SK-N-SH (cell line): ENCODE data around the gene MATN1. TPM values are rescaled to one million over a fixed set of nuclear protein-coding genes. Genes with fewer than 3 reads are reported as not detected.

Experiments
- CTCF ChIA-PET: fragments of 300-600, 350-600 bp; formaldehyde crosslinking; extraction: SDS; loops from one replicate; lab custom pipeline; 2021; lab: Yijun Ruan, JAX
- POLR2A ChIA-PET: fragments of 350-600 bp; sonication (Branson Sonifier 250); formaldehyde crosslinking; extraction: SDS; loops from one replicate; lab custom pipeline; 2020; ENCODE audit warnings: antibody characterized with exemption, inconsistent platforms; lab: Yijun Ruan, JAX
- DNase-seq: peaks from one replicate; pipeline ENCODE4 v3.0.0; 2012
- H2AFZ ChIP-seq: fragments of 200-600 bp; sonication (generic); 2 replicates; pipeline ENCODE4 v1.8.1; 2016; ENCODE audit warnings: antibody characterized with exemption, mild to moderate bottlenecking, low read depth
- H3F3A ChIP-seq: fragments of 200-600 bp; sonication (generic); replicated peaks from 2 replicates; pipeline ENCODE3; 2016; ENCODE audit warnings: antibody characterized with exemption, mild to moderate bottlenecking; ENCODE audit not compliant: insufficient read depth
- H3K27ac ChIP-seq, 2 experiments: fragments of 200-500 bp in 1 of 2; fragments of 200-600 bp in 1 of 2; sonication (Bioruptor generic) in 1 of 2; sonication (generic), shearing (Covaris generic) in 1 of 2; 2 replicates each; pipeline versions ENCODE4 v1.5.1 to v1.6.1; 2014 to 2016; ENCODE audit warnings: low read depth in 2 of 2, inconsistent platforms in 1 of 2, low read length in 1 of 2, mild to moderate bottlenecking in 1 of 2, mixed read lengths in 1 of 2
- H3K27me3 ChIP-seq: fragments of 200-600 bp; sonication (generic), shearing (Covaris generic); 2 replicates; pipeline ENCODE4 v1.6.1; 2016; ENCODE audit warnings: mixed run types; ENCODE audit not compliant: insufficient read depth
- H3K36me3 ChIP-seq, 2 experiments: fragments of 200-500 bp in 1 of 2; fragments of 200-600 bp in 1 of 2; sonication (Bioruptor generic) in 1 of 2; sonication (generic) in 1 of 2; replicated peaks in 1 of 2; 2 replicates each; pipeline versions ENCODE3 to v1.5.1; 2014 to 2016; ENCODE audit warnings: low read length in 1 of 2, mild to moderate bottlenecking in 1 of 2; ENCODE audit not compliant: insufficient read depth in 2 of 2, control insufficient read depth in 1 of 2
- H3K4me1 ChIP-seq, 2 experiments: fragments of 200-500 bp in 1 of 2; fragments of 200-600 bp in 1 of 2; sonication (Bioruptor generic) in 1 of 2; sonication (generic), shearing (Covaris generic) in 1 of 2; 2 replicates each; pipeline versions ENCODE4 v1.5.1 to v1.6.1; 2014 to 2016; ENCODE audit warnings: low read depth in 1 of 2, low read length in 1 of 2, mixed run types in 1 of 2; ENCODE audit not compliant: insufficient read depth in 2 of 2, control insufficient read depth in 1 of 2
- H3K4me2 ChIP-seq: fragments of 200-600 bp; sonication (generic), shearing (Covaris generic); 2 replicates; pipeline ENCODE4 v1.6.1; 2017; ENCODE audit warnings: mixed run types
- H3K4me3 ChIP-seq, 2 experiments: fragments of 200-500 bp in 1 of 2; fragments of 200-600 bp in 1 of 2; sonication (Bioruptor generic) in 1 of 2; sonication (generic), shearing (Covaris generic) in 1 of 2; 2 replicates each; pipeline versions ENCODE4 v1.5.1 to v1.8.1; 2014 to 2016; ENCODE audit warnings: low read depth in 2 of 2, inconsistent platforms in 1 of 2, low read length in 1 of 2, mild to moderate bottlenecking in 1 of 2, mixed read lengths in 1 of 2, moderate library complexity in 1 of 2
- H3K79me2 ChIP-seq: fragments of 200-600 bp; sonication (generic); 2 replicates; pipeline ENCODE4 v1.8.1; 2017; ENCODE audit warnings: mild to moderate bottlenecking; ENCODE audit not compliant: insufficient read depth
- H3K9ac ChIP-seq: fragments of 200-600 bp; sonication (generic); 2 replicates; pipeline ENCODE4 v1.6.1; 2017; ENCODE audit warnings: mixed run types
- H3K9me2 ChIP-seq: fragments of 200-600 bp; sonication (generic); 2 replicates; pipeline ENCODE4 v1.6.1; 2017; ENCODE audit warnings: mixed run types
- H3K9me3 ChIP-seq: fragments of 200-600 bp; sonication (generic); 2 replicates; pipeline ENCODE4 v1.6.1; 2017; ENCODE audit warnings: mixed run types, mild to moderate bottlenecking, moderate library complexity
- H4K20me1 ChIP-seq: fragments of 200-600 bp; sonication (generic); 2 replicates; pipeline ENCODE4 v1.6.1; 2017; ENCODE audit warnings: mild to moderate bottlenecking, mixed run types; ENCODE audit not compliant: insufficient read depth
- EZH2phosphoT487 ChIP-seq: fragments of 200-600 bp; sonication (generic); IDR thresholded peaks from 2 replicates; pipeline ENCODE4 v1.6.1; 2017; ENCODE audit warnings: low read depth, mixed run types, mild to moderate bottlenecking, antibody characterized with exemption, moderate library complexity, borderline replicate concordance
- FOXM1 ChIP-seq: IDR thresholded peaks from 2 replicates; pipeline ENCODE4 v1.4.0; 2012; ENCODE audit warnings: low read depth, mild to moderate bottlenecking
- JUND ChIP-seq: IDR thresholded peaks from 2 replicates; pipeline ENCODE4 v1.4.0; 2012
- MEF2A ChIP-seq: IDR thresholded peaks from 2 replicates; pipeline ENCODE4 v1.4.0; 2012; ENCODE audit warnings: low read depth, borderline replicate concordance
- MXI1 ChIP-seq: IDR thresholded peaks from 2 replicates; pipeline ENCODE4 v1.6.1; 2012; ENCODE audit warnings: mild to moderate bottlenecking, low read depth, low read length, improper control_type of control experiment
- NFIC ChIP-seq: IDR thresholded peaks from 2 replicates; pipeline ENCODE4 v1.4.0; 2012; ENCODE audit warnings: borderline replicate concordance
- PBX3 ChIP-seq: IDR thresholded peaks from 2 replicates; pipeline ENCODE4; 2012
- POLR2AphosphoS5 ChIP-seq: IDR thresholded peaks from 2 replicates; pipeline ENCODE4 v1.6.1; 2012; ENCODE audit warnings: low read depth, low read length
- RAD21 ChIP-seq: IDR thresholded peaks from 2 replicates; pipeline ENCODE4 v1.6.1; 2012; ENCODE audit warnings: mild to moderate bottlenecking, low read length
- RFX5 ChIP-seq: IDR thresholded peaks from 2 replicates; pipeline ENCODE4 v1.6.1; 2012; ENCODE audit warnings: mild to moderate bottlenecking, improper control_type of control experiment, low read length
- RXRA ChIP-seq: IDR thresholded peaks from 2 replicates; pipeline ENCODE4 v1.4.0; 2012; ENCODE audit warnings: low read depth, mild to moderate bottlenecking, borderline replicate concordance
- SIN3A ChIP-seq: IDR thresholded peaks from 2 replicates; pipeline ENCODE4 v1.6.1; 2012; ENCODE audit warnings: low read depth, mild to moderate bottlenecking, low read length, moderate library complexity, borderline replicate concordance
- SMC3 ChIP-seq: IDR thresholded peaks from 2 replicates; pipeline ENCODE4 v1.6.1; 2012; ENCODE audit warnings: low read depth, low read length, improper control_type of control experiment
- TAF1 ChIP-seq: IDR thresholded peaks from 2 replicates; pipeline ENCODE4 v1.6.1; 2012; ENCODE audit warnings: low read depth, mild to moderate bottlenecking, low read length, moderate library complexity, borderline replicate concordance
- TCF12 ChIP-seq: IDR thresholded peaks from 2 replicates; pipeline ENCODE4 v1.4.0; 2012
- USF1 ChIP-seq: IDR thresholded peaks from 2 replicates; pipeline ENCODE4 v1.4.0; 2012; ENCODE audit warnings: low read depth, borderline replicate concordance
- YY1 ChIP-seq: IDR thresholded peaks from 2 replicates; pipeline ENCODE4 v1.4.0; 2012; ENCODE audit warnings: low read depth, mild to moderate bottlenecking
- WGBS: methylation state at CpG from one replicate; pipeline ENCODE4 v1.1.6; 2017; ENCODE audit warnings: low lambda C conversion rate; 5-methylcytosine and 5-hydroxymethylcytosine counted together
- polyA plus RNA-seq, 3 experiments: library from polyadenylated mRNA; depleted of rRNA; stranded (reverse); fragments of >200 nt; gene quantifications; 2 replicates each; pipeline ENCODE4 v1.2.3, GENCODE V29; 2012
- TF ChIP-seq, protein P1 (sequence below): IDR thresholded peaks from 2 replicates; pipeline ENCODE4 v1.4.0; 2012; ENCODE audit warnings: low read depth

MATN1 gene
- polyA plus RNA-seq, 1 of the 3 experiments (the other 2 are of a cell fraction) = 0.23 TPM

DNA sequence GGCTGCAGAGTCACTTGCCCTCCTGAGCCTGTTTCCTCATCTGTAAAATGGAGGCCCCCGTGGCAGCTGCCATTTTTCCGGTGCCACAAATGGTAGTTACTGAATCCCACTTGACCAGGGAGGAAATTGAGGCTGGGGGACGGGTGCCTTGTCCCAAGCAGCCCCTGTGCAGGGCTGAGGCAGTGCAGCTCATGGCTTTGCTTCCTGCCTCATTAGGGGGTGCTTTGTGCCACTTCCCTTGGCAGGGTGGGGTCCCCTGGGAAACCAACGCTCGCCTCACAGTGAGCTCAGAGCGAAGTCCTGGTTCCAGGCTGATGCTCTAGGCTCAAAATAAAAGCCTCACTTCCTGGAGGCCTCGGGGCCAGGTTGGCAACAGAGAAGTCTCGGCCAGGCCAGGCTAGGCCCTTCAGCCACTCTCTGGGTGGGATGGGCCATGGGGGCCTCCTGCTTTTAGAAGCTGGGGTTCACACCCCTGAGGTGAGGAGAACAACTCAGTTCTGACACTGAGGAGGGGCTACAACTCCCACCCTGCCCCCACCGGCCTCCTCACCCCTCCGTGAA is 27.4 kb upstream of the MATN1 start:
- Histone ChIP-seq H2AFZ (no peak overlapping the region), H3K4me1 (peaks cover 0 to 14% of the 10 kb centered on the region in 2 experiments; a peak in 1 of 4 replicates), H3K4me3 (no peak overlapping the region), H3F3A (no peaks in the 10 kb centered on the region), H3K79me2 (no peaks in the 10 kb centered on the region), H3K27ac (no peak overlapping the region), H3K9ac (no peak overlapping the region), H3K9me2 (no peaks in the 10 kb centered on the region), H3K36me3 (no peaks in the 10 kb centered on the region), H3K4me2 (no peak overlapping the region), H3K9me3 (no peaks in the 10 kb centered on the region), H4K20me1 (no peaks in the 10 kb centered on the region), H3K27me3 (no peaks in the 10 kb centered on the region)
- no peak for DNase-seq
- CTCF ChIA-PET = interaction anchor here (1.0 to 2.8 kb wide), 6 partner anchors 18 to 160 kb away, joined by 3 to 7 read pairs (median 6); no protein-coding TSS in a partner anchor
- POLR2A ChIA-PET = interaction anchor here (0.6 kb wide), 1 partner anchor 11 kb away, joined by 3 read pairs; no protein-coding TSS in a partner anchor
- no peak for TF ChIP-seq TCF12
- TF ChIP-seq NFIC = no peak
- TF ChIP-seq RFX5 = no peak
- TF ChIP-seq EZH2phosphoT487 = no peak
- no peak for TF ChIP-seq FOXM1
- TF ChIP-seq POLR2AphosphoS5 = no peak
- TF ChIP-seq SMC3 = no peak
- TF ChIP-seq TAF1 = no peak
- TF ChIP-seq MEF2A = no peak
- no peak for TF ChIP-seq JUND
- no peak for TF ChIP-seq MXI1
- no peak for TF ChIP-seq SIN3A
- TF ChIP-seq PBX3 = no peak
- TF ChIP-seq USF1 = no peak
- no peak for TF ChIP-seq RAD21
- TF ChIP-seq YY1 = no peak
- TF ChIP-seq RXRA = no peak
- TF ChIP-seq, protein P1, sequence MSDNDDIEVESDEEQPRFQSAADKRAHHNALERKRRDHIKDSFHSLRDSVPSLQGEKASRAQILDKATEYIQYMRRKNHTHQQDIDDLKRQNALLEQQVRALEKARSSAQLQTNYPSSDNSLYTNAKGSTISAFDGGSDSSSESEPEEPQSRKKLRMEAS = no peak
- WGBS = 64% methylated on average over 2 of the region's 10 CpGs
